ENCODE data around the gene ADGRB3.
A peak's percentile ranks its signal among the peaks of the same experiment; 100 is the strongest.

The ADGRB3 gene

DNA sequence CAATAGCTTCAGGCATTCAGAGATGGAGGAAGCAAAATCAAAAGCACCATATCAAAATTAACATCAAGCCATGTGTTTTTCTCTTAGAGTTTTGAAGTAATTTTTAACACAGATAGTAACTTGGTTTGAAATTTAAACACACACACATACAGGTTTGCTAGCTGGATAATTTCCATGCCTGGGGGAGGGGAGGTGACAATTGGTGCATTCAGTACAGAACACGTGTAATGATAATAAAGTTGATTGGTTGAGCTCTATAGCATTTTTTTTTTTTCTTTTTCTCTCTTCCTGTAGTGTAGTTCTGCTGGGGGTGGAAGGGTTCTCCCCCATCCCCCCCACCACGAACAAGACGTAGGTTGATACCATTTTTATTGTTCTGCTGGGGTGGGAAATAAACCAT is 596.9 kb downstream of the ADGRB3 start:
- Histone ChIP-seq H2BK15ac (ENCODE audit: low read depth, poor library complexity, severe bottlenecking) (no peak overlapping the region), H2AK5ac (ENCODE audit: low read length, severe bottlenecking) (no peak overlapping the region), H3K4me2 (ENCODE audit: low read length, poor library complexity, severe bottlenecking) (no peak overlapping the region), H3K4me3 (ENCODE audit: insufficient read depth in 1 of 2, low read depth in 1 of 2, low read length in 2 of 2) (no peak overlapping the region), H3K4me1 (ENCODE audit: control insufficient read depth, insufficient read depth, low read depth, low read length) (no peaks in the 10 kb centered on the region), H2BK12ac (ENCODE audit: low read length in 2 of 2) (no peak overlapping the region), H3K79me1 (replicated peaks; ENCODE audit: low read length, poor library complexity, severe bottlenecking) (no peaks in the 10 kb centered on the region), H3K27me3 (ENCODE audit: control insufficient read depth in 1 of 2, insufficient read depth in 1 of 2, low read length in 2 of 2) (peaks cover 0 to 5% of the 10 kb centered on the region in 2 experiments), H3K14ac (ENCODE audit: low read length in 2 of 2) (no peak overlapping the region), H2AFZ (ENCODE audit: low read depth, low read length) (no peak overlapping the region), H2BK5ac (ENCODE audit: low read depth, low read length, poor library complexity, severe bottlenecking) (no peak overlapping the region), H3K9me3 (ENCODE audit: control insufficient read depth, low read length) (no peaks in the 10 kb centered on the region), H4K91ac (ENCODE audit: low read length) (no peak overlapping the region), H3K23ac (ENCODE audit: low read length in 2 of 2) (no peak overlapping the region), H2BK120ac (ENCODE audit: low read depth, low read length) (no peak overlapping the region), H3K36me3 (ENCODE audit: control insufficient read depth in 1 of 2, insufficient read depth in 2 of 2, low read depth in 1 of 2, low read length in 2 of 2) (no peaks in the 10 kb centered on the region), H3K27ac (ENCODE audit: low read length, poor library complexity, severe bottlenecking) (no peak overlapping the region), H3K9ac (ENCODE audit: low read length) (no peak overlapping the region), H4K8ac (ENCODE audit: low read length) (no peak overlapping the region), H3K4ac (ENCODE audit: low read depth in 1 of 2, low read length in 2 of 2) (no peak overlapping the region), H3K18ac (ENCODE audit: low read depth in 1 of 2, low read length in 2 of 2) (no peak overlapping the region)
- WGBS: 0% methylated on average over 1 of the region's 3 CpGs
- no peak for DNase-seq

GRCh38 chr6:69232496-69232895 is 597.4 kb downstream of the ADGRB3 start:
- Histone ChIP-seq H3K27me3 (ENCODE audit: control insufficient read depth in 1 of 2, insufficient read depth in 1 of 2, low read length in 2 of 2) (peaks cover 0 to 5% of the 10 kb centered on the region in 2 experiments), H3K23ac (ENCODE audit: low read length in 2 of 2) (no peak overlapping the region), H2AK5ac (ENCODE audit: low read length, severe bottlenecking) (no peak overlapping the region), H2AFZ (ENCODE audit: low read depth, low read length) (no peak overlapping the region), H3K4me1 (ENCODE audit: control insufficient read depth, insufficient read depth, low read depth, low read length) (no peaks in the 10 kb centered on the region), H3K9me3 (ENCODE audit: control insufficient read depth, low read length) (no peaks in the 10 kb centered on the region), H3K79me1 (replicated peaks; ENCODE audit: low read length, poor library complexity, severe bottlenecking) (no peaks in the 10 kb centered on the region), H4K8ac (ENCODE audit: low read length) (no peak overlapping the region), H3K27ac (ENCODE audit: low read length, poor library complexity, severe bottlenecking) (no peak overlapping the region), H3K9ac (ENCODE audit: low read length) (no peak overlapping the region), H3K4me3 (ENCODE audit: insufficient read depth in 1 of 2, low read depth in 1 of 2, low read length in 2 of 2) (no peak overlapping the region), H3K4ac (ENCODE audit: low read depth in 1 of 2, low read length in 2 of 2) (no peak overlapping the region), H3K36me3 (ENCODE audit: control insufficient read depth in 1 of 2, insufficient read depth in 2 of 2, low read depth in 1 of 2, low read length in 2 of 2) (no peaks in the 10 kb centered on the region), H4K91ac (ENCODE audit: low read length) (no peak overlapping the region), H3K18ac (ENCODE audit: low read depth in 1 of 2, low read length in 2 of 2) (no peak overlapping the region), H2BK15ac (ENCODE audit: low read depth, poor library complexity, severe bottlenecking) (no peak overlapping the region), H3K4me2 (ENCODE audit: low read length, poor library complexity, severe bottlenecking) (no peak overlapping the region), H3K14ac (ENCODE audit: low read length in 2 of 2) (no peak overlapping the region), H2BK120ac (ENCODE audit: low read depth, low read length) (no peak overlapping the region), H2BK12ac (ENCODE audit: low read length in 2 of 2) (no peak overlapping the region), H2BK5ac (ENCODE audit: low read depth, low read length, poor library complexity, severe bottlenecking) (no peak overlapping the region)
- no peak for DNase-seq
- 9% methylated on average over 8 of the region's 8 CpGs for WGBS

DNA sequence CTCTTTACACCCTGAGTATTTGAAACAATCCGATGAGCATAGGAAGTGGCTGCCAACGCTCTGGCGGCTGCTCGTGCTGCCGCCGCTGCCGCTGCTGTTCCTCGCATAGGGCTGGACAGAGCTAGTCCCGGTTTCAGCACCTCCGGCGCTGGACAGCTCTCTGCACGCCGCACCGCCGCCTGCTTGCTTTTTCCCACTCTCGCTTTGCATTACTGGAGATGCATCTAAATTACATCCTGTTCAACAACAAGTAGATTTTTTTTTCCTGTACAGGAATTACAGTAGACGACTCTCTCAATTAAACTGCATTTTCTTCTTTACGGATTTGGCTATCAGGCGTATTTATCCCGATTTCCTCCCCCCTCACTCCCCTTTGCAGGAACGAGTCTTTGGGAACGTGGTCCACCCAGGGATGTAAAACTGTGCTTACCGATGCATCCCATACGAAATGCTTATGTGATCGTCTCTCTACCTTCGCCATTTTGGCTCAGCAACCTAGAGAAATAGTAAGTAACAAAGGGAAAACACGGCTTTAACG is 597.9 kb downstream of the ADGRB3 start:
- peak overlapping the region; percentile 39 for H2AFZ ChIP-seq (ENCODE audit: low read depth, low read length)
- H2BK5ac ChIP-seq (ENCODE audit: low read depth, low read length, poor library complexity, severe bottlenecking): no peak overlapping the region
- H3K9me3 ChIP-seq (ENCODE audit: control insufficient read depth, low read length): no peaks in the 10 kb centered on the region
- H3K14ac ChIP-seq (ENCODE audit: low read length in 2 of 2): no peak overlapping the region
- peak; percentile 76 for DNase-seq
- H2BK120ac ChIP-seq (ENCODE audit: low read depth, low read length): no peak overlapping the region
- 9% methylated on average over 28 of the region's 28 CpGs for WGBS
- peaks cover 0 to 5% of the 10 kb centered on the region in 2 experiments for H3K27me3 ChIP-seq (ENCODE audit: control insufficient read depth in 1 of 2, insufficient read depth in 1 of 2, low read length in 2 of 2)
- H3K18ac ChIP-seq (ENCODE audit: low read depth in 1 of 2, low read length in 2 of 2): no peak overlapping the region
- H3K36me3 ChIP-seq (ENCODE audit: control insufficient read depth in 1 of 2, insufficient read depth in 2 of 2, low read depth in 1 of 2, low read length in 2 of 2): no peaks in the 10 kb centered on the region
- H2BK15ac ChIP-seq (ENCODE audit: low read depth, poor library complexity, severe bottlenecking): no peak overlapping the region
- no peak overlapping the region for H3K4me3 ChIP-seq (ENCODE audit: insufficient read depth in 1 of 2, low read depth in 1 of 2, low read length in 2 of 2)
- no peak overlapping the region for H2AK5ac ChIP-seq (ENCODE audit: low read length, severe bottlenecking)
- H3K4ac ChIP-seq (ENCODE audit: low read depth in 1 of 2, low read length in 2 of 2): no peak overlapping the region
- no peak overlapping the region for H3K9ac ChIP-seq (ENCODE audit: low read length)
- H3K27ac ChIP-seq (ENCODE audit: low read length, poor library complexity, severe bottlenecking): no peak overlapping the region
- H4K91ac ChIP-seq (ENCODE audit: low read length): no peak overlapping the region
- H3K79me1 ChIP-seq (replicated peaks; ENCODE audit: low read length, poor library complexity, severe bottlenecking): no peaks in the 10 kb centered on the region
- no peaks in the 10 kb centered on the region for H3K4me1 ChIP-seq (ENCODE audit: control insufficient read depth, insufficient read depth, low read depth, low read length)
- no peak overlapping the region for H4K8ac ChIP-seq (ENCODE audit: low read length)
- no peak overlapping the region for H2BK12ac ChIP-seq (ENCODE audit: low read length in 2 of 2)
- no peak overlapping the region for H3K4me2 ChIP-seq (ENCODE audit: low read length, poor library complexity, severe bottlenecking)
- H3K23ac ChIP-seq (ENCODE audit: low read length in 2 of 2): no peak overlapping the region

DNA sequence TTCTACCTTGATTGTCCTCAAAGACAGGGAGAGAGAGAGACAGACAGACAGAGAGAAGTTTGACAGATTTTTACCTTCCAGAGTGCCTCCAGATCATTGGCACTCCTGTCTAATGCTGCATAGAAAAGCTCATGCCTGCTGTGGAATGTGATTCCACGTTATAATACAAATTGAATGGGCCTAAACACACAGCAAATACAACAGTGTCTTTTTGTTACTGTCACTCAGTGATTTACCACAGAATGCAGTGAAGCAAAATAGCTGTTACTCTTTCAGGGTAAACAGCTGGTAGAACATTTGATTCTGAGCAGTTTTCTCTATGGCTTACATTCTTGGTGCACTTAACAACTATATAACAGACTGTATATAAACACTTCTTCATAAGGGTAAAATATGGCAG is 603.0 kb downstream of the ADGRB3 start:
- no peak overlapping the region for H3K4me2 ChIP-seq (ENCODE audit: low read length, poor library complexity, severe bottlenecking)
- no peak overlapping the region for H4K91ac ChIP-seq (ENCODE audit: low read length)
- 57% methylated on average over 1 of the region's 1 CpG for WGBS
- no peak overlapping the region for H3K23ac ChIP-seq (ENCODE audit: low read length in 2 of 2)
- DNase-seq: no peak
- H3K4ac ChIP-seq (ENCODE audit: low read depth in 1 of 2, low read length in 2 of 2): no peak overlapping the region
- no peaks in the 10 kb centered on the region for H3K79me1 ChIP-seq (replicated peaks; ENCODE audit: low read length, poor library complexity, severe bottlenecking)
- H3K18ac ChIP-seq (ENCODE audit: low read depth in 1 of 2, low read length in 2 of 2): no peak overlapping the region
- no peak overlapping the region for H4K8ac ChIP-seq (ENCODE audit: low read length)
- no peak overlapping the region for H3K27ac ChIP-seq (ENCODE audit: low read length, poor library complexity, severe bottlenecking)
- no peak overlapping the region for H3K4me3 ChIP-seq (ENCODE audit: insufficient read depth in 1 of 2, low read depth in 1 of 2, low read length in 2 of 2)
- H3K4me1 ChIP-seq (ENCODE audit: control insufficient read depth, insufficient read depth, low read depth, low read length): no peaks in the 10 kb centered on the region
- no peak overlapping the region for H2BK120ac ChIP-seq (ENCODE audit: low read depth, low read length)
- no peak overlapping the region for H3K9ac ChIP-seq (ENCODE audit: low read length)
- H2AFZ ChIP-seq (ENCODE audit: low read depth, low read length): no peak overlapping the region
- no peaks in the 10 kb centered on the region for H3K9me3 ChIP-seq (ENCODE audit: control insufficient read depth, low read length)
- H2BK12ac ChIP-seq (ENCODE audit: low read length in 2 of 2): no peak overlapping the region
- H3K36me3 ChIP-seq (ENCODE audit: control insufficient read depth in 1 of 2, insufficient read depth in 2 of 2, low read depth in 1 of 2, low read length in 2 of 2): no peaks in the 10 kb centered on the region
- no peak overlapping the region for H2BK15ac ChIP-seq (ENCODE audit: low read depth, poor library complexity, severe bottlenecking)
- no peaks in the 10 kb centered on the region for H3K27me3 ChIP-seq (ENCODE audit: control insufficient read depth in 1 of 2, insufficient read depth in 1 of 2, low read length in 2 of 2)
- H2BK5ac ChIP-seq (ENCODE audit: low read depth, low read length, poor library complexity, severe bottlenecking): no peak overlapping the region
- no peak overlapping the region for H2AK5ac ChIP-seq (ENCODE audit: low read length, severe bottlenecking)
- H3K14ac ChIP-seq (ENCODE audit: low read length in 2 of 2): no peak overlapping the region
